GM23248 (cell line): ENCODE measurements around the gene KCNQ5.

Experiments used
- EZH2 ChIP-seq: fragments of 200-600 bp; sonication (generic); IDR thresholded peaks from 2 replicates; pipeline ENCODE4 v1.6.1; 2018; ENCODE audit warnings: antibody characterized with exemption, mild to moderate bottlenecking; ENCODE audit not compliant: insufficient read depth, poor library complexity, severe bottlenecking
- EZH2phosphoT487 ChIP-seq: fragments of 200-600 bp; sonication (generic); IDR thresholded peaks from 2 replicates; pipeline ENCODE4 v1.6.1; 2018; ENCODE audit warnings: antibody characterized with exemption, moderate library complexity, mild to moderate bottlenecking, low read depth; ENCODE audit not compliant: insufficient read depth

DNA sequence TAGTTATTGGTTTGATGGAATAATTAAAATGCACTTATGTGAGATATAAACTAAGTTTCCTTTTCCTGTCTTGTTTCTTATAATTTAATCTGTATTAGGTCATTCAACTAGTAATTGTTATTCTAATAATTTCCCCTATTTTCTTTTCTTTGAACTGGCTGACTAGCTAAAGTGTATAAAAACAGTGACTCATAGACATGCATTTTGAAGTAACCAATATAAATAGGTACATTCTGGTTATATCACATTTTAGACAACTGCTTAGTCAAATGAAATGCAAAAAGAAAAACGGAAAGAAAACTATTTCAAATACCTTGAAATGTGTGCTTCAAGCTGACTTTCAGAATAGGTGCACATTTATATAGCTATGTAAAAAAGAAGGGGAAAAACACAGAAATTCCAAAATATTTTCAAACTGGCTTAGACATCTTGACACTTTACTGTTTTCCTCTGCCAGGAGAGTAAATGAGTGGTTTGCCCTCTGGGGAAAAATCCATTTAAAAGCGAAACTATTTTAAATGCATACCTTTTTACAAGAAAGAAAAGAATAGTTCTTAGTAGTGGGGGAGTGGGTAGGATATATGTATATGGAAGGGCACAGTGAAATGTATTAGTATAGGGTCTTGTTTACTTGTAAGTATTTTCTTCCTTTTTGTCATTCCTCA lies 28.3 kb downstream of the KCNQ5 start:
- TF ChIP-seq EZH2 (no peak), EZH2phosphoT487 (no peak)
